AG10803 (cell line): Measurements from ENCODE around the gene ZNF581.

ENCODE experiments used
- DNase-seq: peaks from one replicate; pipeline ENCODE4 v3.0.0; 2010; ENCODE audit warnings: low read depth
- H3K4me3 ChIP-seq: 2 replicates; pipeline ENCODE4 v1.5.1; 2011; ENCODE audit warnings: mild to moderate bottlenecking, low read length, control low read depth
- CTCF ChIP-seq: conservative IDR thresholded peaks from 2 replicates; pipeline ENCODE4 v1.5.1; 2011; ENCODE audit warnings: mild to moderate bottlenecking, low read length, control low read depth, inconsistent platforms

ZNF581 gene

GRCh38 chr19:55645512-55645881 is 2.0 kb downstream of the ZNF581 start:
- DNase-seq: no peak
- no peak overlapping the region for H3K4me3 ChIP-seq
- TF ChIP-seq CTCF: no peak

- H3K4me3 ChIP-seq: peak overlapping the region; percentile 76
- no peak for DNase-seq
- no peak for TF ChIP-seq CTCF
Measured at GRCh38 chr19:55646889-55647731, 3.7 kb downstream of the ZNF581 start.

DNA sequence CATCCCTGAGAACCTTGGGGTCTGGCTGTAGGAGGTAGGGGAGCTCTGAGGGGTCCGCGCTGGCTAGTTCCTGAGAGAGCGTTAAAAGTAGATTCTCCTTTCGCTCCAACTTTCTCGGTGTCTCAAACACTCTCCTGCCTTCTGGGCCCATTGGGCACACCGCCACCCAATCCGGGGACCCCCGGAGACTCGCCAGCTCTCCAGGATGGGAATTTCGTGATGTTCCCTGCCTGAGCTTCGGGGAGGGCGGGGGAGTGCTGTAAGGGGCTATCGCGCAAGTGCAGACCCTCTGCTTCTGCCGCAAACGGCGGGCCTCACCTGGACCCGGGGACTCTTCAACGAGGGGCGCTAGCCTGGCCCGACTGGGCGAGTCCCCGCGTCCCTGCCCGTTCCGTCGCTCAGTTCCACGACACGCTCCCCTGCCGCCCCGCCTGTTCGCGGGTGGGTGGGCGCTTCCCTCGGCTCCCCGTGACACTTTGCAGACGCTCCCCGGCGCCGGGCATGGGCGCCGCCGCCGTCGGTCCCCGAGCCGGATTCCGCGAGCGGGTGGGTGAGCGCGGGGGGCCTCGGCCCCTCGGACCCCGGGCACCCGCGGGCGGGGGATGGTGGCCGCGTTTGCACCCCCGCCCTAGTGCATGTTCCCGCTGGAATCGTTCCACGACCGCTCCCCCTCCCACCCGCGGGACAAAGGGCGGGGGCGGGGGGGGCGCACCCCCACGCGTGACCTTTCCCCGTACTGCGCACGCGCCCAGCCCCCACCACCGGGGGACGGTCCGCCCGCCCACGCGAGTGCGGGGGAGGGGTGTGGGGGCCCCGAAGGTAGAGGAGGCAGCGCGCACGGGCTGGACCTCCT is 4.5 kb downstream of the ZNF581 start, which contains the start of gene CCDC106:
TSS of gene CCDC106 (plus strand) at position 481 of the 853 bp plus-strand sequence. CDS start 835 bp downstream, outside the sequence.
- peak within 1 kb of the TSS; percentile 76 for H3K4me3 ChIP-seq
- peak; percentile 76 for DNase-seq
- TF ChIP-seq CTCF: no peak

GRCh38 chr19:55648585-55649267 is 5.3 kb downstream of the ZNF581 start:
- H3K4me3 ChIP-seq: peak overlapping the region; percentile 76
- no peak for TF ChIP-seq CTCF
- DNase-seq: no peak

DNA sequence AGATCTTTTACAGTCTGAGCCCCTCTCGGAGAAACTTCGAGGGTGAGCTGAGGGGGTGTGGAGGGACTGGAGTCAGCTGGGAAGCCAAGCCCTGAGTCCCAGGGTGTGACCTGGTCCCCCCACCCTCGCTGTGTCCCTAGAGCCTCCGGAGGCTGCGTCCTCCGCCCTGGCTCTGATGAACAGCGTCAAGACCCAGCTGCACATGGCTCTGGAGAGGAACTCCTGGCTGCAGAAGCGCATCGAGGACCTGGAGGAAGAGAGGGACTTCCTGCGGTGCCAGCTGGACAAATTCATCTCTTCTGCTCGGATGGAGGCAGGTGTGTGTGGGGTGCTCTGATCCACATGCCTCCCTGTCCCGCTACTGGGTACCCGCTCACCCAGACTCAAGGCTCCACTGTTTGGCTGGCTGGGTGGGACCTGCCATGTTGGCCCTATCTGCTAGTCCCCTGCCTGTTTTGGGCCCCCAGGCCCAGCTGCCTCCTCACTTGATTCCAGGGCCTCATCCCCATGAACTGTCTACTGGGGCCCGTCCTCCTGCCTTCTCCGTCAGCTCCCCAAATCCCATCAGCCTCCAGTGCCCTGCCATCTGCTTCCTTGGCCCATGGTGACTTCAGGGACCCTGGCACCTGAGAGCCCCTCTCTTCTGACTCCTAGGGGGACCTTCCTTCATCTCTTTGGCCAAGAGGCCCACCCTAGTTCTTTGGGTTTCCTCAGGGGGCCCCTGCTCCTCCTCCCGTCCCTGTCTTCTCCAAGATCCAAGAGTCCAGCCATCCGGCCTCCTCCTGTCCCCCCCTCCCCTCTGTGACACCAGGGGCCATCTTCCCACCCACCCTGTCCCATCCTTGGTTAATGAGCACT is 6.0 kb downstream of the ZNF581 start:
- peak overlapping the region; percentile 76 for H3K4me3 ChIP-seq
- DNase-seq: no peak

More for the DNA sequence above, 6.0 kb downstream of the ZNF581 start:
- no peak for TF ChIP-seq CTCF
